ENCODE measurements around the gene KCNMB1. TPM values are rescaled to one million over a fixed set of nuclear protein-coding genes. Genes with fewer than 3 reads are reported as not detected.

The KCNMB1 gene
- total RNA-seq, 8 experiments from 2014 or later: 0.04 to 2.9 (median 0.24) TPM

DNA sequence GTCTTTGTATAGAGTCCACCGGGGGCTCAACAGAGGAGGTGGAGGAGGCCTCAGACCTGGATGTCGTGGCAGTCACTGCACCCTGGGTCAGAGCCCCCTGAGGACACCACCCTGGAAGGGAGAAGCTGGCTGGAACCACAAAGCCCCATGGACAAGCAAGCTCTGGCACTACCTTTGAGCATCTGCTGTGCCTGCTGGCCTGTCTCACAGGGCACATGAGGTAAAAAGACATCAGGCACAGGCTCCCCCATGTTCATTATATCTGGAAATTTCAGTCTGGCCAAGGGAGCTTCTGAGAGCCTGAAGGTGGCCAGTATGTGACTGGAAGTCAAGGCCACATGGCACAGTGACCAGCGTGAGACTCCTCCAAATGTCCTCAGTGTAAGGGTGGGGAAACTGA is 22.9 kb downstream of the KCNMB1 start:
- H3K4me3 ChIP-seq: no peak overlapping the region

DNA sequence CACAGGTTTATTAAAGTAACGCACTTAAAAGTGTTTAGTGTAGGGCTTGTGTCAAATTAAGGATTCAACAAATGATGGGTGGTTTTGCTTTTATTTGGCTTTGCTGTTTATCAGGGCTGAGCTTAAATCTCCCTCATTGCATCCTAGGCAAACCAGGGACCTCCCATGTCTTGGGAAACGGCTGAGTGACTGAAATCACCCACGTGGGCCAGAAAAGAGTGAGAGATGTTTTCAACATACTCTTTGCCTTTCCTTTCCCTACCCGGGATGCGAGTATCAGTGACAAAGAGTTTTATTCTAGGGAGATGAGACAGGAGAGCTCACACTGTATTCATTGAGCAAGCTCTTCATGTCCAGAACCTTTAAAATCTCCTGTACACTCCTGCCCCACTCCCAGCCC is 23.3 kb downstream of the KCNMB1 start:
- 47 to 100% (median 79%) methylated on average over 1 to 3 of the region's 5 CpGs; no CpG with 5 or more reads in 4 of the 10 experiments for WGBS, 10 experiments
- Histone ChIP-seq H3K27ac (no peak overlapping the region), H3K4me1 (replicated peaks in 1 of 2) (peaks cover 6 to 15% of the 10 kb centered on the region in 2 donors), H3K4me3 (no peak overlapping the region)
- in situ Hi-C loops (cut with MboI; ENCODE audit: low pct_unique_long_range_greater_than_20kb in 2 of 9, low sequenced_read_pairs in 9 of 9, unreplicated experiment in 9 of 9): no loop called here
- no peak for ATAC-seq (replicated peaks in 6 of 8)

More for the DNA sequence above, 22.9 kb downstream of the KCNMB1 start:
- in situ Hi-C loops (cut with MboI; ENCODE audit: low pct_unique_long_range_greater_than_20kb in 2 of 9, low sequenced_read_pairs in 9 of 9, unreplicated experiment in 9 of 9): no loop called here
- no peak for ATAC-seq (replicated peaks in 6 of 8)
- 82 to 100% (median 86%) methylated on average over 1 to 2 of the region's 3 CpGs; no CpG with 5 or more reads in 7 of the 10 experiments for WGBS, 10 experiments
- Histone ChIP-seq H3K4me1 (replicated peaks in 1 of 2) (peaks cover 6 to 14% of the 10 kb centered on the region in 2 donors), H3K27ac (no peak overlapping the region)

DNA sequence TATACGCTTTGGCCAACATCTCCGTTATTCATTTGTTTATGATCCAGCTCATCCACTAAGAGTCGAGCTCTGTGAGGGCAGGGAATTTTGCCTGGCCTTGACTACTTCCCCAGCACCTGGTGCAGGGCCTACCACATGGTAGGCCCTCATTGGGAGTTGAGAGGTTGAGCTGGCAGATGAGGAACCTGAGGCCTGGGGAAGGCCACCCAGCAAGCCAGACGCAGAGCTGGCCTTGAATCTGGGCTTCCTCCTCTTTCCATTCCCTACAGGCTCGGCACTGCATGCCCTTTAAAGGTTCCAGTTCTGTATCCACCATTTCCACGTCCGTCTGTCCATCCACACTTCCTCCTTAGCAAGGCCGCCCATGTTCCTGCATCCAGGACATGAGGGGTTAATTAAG is 24.2 kb downstream of the KCNMB1 start:
- Histone ChIP-seq H3K27ac (no peak overlapping the region), H3K4me3 (no peak overlapping the region), H3K4me1 (replicated peaks in 1 of 2) (peaks cover 0 to 7% of the 10 kb centered on the region in 2 donors)
- no peak for ATAC-seq (replicated peaks in 6 of 8)
- WGBS, 10 experiments: 44 to 100% (median 87%) methylated on average over 1 to 7 of the region's 8 CpGs; no CpG with 5 or more reads in 3 of the 10 experiments
- in situ Hi-C loops (cut with MboI; ENCODE audit: low pct_unique_long_range_greater_than_20kb in 2 of 9, low sequenced_read_pairs in 9 of 9, unreplicated experiment in 9 of 9): no loop called here

DNA sequence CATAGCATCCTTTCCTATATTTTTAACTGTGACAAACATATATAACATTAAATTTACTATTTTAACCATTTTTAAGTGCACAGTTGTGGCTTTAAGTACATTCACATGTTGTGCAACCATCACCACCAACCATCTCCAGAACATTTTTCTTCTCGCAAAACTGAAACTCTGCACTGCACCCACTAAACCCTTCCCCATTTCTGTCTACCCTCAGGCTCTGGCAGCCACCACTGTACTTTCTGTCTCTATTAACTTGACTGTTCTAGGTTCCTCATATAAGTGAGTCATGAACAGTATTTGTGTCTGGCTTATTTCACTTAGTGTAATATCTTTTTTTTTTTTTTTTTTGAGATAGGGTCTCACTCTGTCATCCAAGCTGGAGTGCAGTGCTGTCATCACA is 25.5 kb downstream of the KCNMB1 start:
- WGBS, 10 experiments: 78 to 100% (median 100%) methylated on average over 1 of the region's 1 CpG; no CpG with 5 or more reads in 4 of the 10 experiments
- in situ Hi-C loops (cut with MboI; ENCODE audit: low pct_unique_long_range_greater_than_20kb in 2 of 9, low sequenced_read_pairs in 9 of 9, unreplicated experiment in 9 of 9): no loop called here
- Histone ChIP-seq H3K27ac (no peak overlapping the region), H3K4me3 (no peak overlapping the region), H3K4me1 (replicated peaks in 1 of 2) (peaks cover 0 to 3% of the 10 kb centered on the region in 2 donors)
- no peak for ATAC-seq (replicated peaks in 6 of 8)

DNA sequence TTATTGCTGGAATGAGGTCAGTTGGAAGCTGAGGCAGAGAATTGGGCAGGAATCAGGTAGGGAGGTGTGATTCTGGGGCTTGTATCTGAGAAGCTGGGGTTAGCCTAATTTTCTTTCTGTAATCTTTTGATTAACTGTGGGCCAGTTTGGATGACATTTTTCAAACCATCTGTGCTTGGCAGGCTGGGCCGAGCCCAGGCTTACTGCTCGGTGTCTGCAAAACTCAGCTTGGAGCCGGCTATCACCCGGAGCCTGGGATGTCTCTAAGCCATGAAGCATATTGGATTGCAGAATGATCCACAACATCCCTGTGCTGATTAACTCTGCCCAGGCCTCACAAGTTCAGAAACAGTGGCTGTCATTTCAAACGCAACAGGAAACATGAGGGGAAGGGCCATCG is 26.5 kb downstream of the KCNMB1 start:
- no peak for ATAC-seq (replicated peaks in 6 of 8)
- H3K4me1 ChIP-seq (replicated peaks in 1 of 2): peaks cover 0 to 3% of the 10 kb centered on the region in 2 donors
- WGBS, 10 experiments: 25 to 100% (median 75%) methylated on average over 1 to 6 of the region's 6 CpGs; no CpG with 5 or more reads in 4 of the 10 experiments
- no peak overlapping the region for H3K27ac ChIP-seq
- no peak overlapping the region for H3K4me3 ChIP-seq
- in situ Hi-C loops (cut with MboI; ENCODE audit: low pct_unique_long_range_greater_than_20kb in 2 of 9, low sequenced_read_pairs in 9 of 9, unreplicated experiment in 9 of 9): no loop called here

DNA sequence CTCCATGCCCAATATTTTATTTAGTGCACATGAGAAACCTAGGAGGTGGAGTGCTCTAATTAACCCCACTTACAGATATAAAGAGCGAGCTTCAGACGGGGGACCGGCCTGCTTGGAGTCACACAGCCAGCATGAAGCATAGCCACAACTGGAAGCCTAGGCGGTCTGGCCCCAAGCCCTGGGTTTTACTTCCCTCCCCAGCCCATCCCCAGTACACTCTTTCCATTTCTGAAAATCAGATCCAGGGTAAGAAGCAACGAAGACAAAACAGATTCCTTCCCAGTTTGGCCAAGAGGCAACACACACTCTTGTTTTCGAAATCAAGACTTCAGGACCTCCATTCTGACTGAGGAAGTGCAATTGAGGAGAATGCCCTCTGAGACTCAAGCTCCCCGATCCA is 27.1 kb downstream of the KCNMB1 start:
- ATAC-seq (replicated peaks in 6 of 8): no peak
- H3K27ac ChIP-seq: no peak overlapping the region
- WGBS, 10 experiments: 19 to 100% (median 83%) methylated on average over 1 to 4 of the region's 7 CpGs; no CpG with 5 or more reads in 3 of the 10 experiments

DNA sequence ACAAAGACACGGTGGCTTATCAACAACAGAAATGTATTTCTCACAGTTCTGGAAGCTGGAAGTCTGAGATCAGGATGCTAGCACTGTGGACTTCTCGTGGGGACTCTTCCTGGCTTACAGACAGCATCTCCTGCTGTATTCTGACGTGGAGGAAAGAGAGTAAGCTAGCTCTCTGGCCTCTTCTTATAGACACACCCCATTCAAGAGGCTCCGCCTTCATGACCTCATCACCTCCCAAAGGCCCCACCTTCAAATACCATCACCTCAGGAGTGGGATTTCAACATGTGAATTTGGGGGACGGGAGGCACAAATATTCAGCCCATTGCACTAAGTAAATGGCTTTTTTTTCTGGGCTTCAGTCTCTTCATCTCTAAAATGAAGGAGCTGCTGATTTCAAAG is 27.6 kb downstream of the KCNMB1 start:
- no peak overlapping the region for H3K4me3 ChIP-seq
- in situ Hi-C loops (cut with MboI; ENCODE audit: low pct_unique_long_range_greater_than_20kb in 2 of 9, low sequenced_read_pairs in 9 of 9, unreplicated experiment in 9 of 9): no loop called here
- H3K27ac ChIP-seq: no peak overlapping the region
- 7 to 100% (median 80%) methylated on average over 1 to 5 of the region's 5 CpGs; no CpG with 5 or more reads in 2 of the 10 experiments for WGBS, 10 experiments
- peaks cover 3 to 4% of the 10 kb centered on the region in 2 donors for H3K4me1 ChIP-seq (replicated peaks in 1 of 2)
- ATAC-seq (replicated peaks in 6 of 8): peak in 6 of 8 experiments; percentile 34 to 76 (median 41)

More for the DNA sequence above, 27.1 kb downstream of the KCNMB1 start:
- no peak overlapping the region for H3K4me3 ChIP-seq
- in situ Hi-C loops (cut with MboI; ENCODE audit: low pct_unique_long_range_greater_than_20kb in 2 of 9, low sequenced_read_pairs in 9 of 9, unreplicated experiment in 9 of 9): no loop called here
- H3K4me1 ChIP-seq (replicated peaks in 1 of 2): peaks cover 0 to 3% of the 10 kb centered on the region in 2 donors

DNA sequence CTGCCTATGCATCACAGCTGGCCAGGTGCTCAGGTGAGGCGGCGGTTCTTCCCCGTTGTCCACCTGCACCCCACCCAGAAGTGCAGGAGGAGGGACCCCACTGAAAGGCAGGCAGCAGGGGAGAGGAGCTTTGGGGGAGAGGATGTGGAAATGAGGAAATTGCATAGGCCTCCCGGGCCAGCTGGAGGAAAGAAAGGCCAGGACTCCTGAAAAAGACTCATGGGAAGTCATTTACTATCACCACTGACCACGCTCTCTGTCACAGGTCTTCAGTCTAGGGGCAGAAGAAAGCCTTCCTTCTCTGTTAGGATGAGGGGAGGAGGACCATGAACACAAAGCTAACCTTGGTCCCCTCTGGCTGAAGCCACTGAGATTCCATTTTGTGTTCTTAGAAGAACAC is 28.1 kb downstream of the KCNMB1 start:
- H3K4me3 ChIP-seq: no peak overlapping the region
- 50 to 100% (median 86%) methylated on average over 1 to 2 of the region's 5 CpGs; no CpG with 5 or more reads in 7 of the 10 experiments for WGBS, 10 experiments
- ATAC-seq (replicated peaks in 6 of 8): no peak
- H3K27ac ChIP-seq: no peak overlapping the region
- in situ Hi-C loops (cut with MboI; ENCODE audit: low pct_unique_long_range_greater_than_20kb in 2 of 9, low sequenced_read_pairs in 9 of 9, unreplicated experiment in 9 of 9): no loop called here
- peaks cover 3 to 9% of the 10 kb centered on the region in 2 donors for H3K4me1 ChIP-seq (replicated peaks in 1 of 2)

DNA sequence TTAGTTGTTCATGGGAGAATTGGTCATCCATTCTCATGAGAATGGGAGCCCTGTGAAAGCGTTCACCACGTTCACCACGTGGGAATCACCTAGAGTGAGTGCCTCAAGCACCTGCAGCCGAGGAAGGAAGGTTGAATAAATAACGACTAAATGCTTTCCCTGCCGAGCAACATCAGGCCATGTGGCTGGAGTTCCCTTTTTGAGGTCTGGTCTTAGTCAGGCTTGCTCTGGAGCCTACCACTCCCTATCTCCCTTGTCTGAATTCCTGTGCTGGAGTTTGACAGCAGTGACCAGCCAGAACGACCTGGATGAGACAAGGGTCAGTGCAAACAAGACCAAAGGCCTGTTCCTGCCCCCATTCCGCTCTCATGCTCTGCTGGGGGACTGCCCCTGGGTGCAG is 28.5 kb downstream of the KCNMB1 start:
- WGBS, 10 experiments: 6 to 93% (median 71%) methylated on average over 2 to 8 of the region's 8 CpGs
- peaks cover 7 to 13% of the 10 kb centered on the region in 2 donors for H3K4me1 ChIP-seq (replicated peaks in 1 of 2)
- in situ Hi-C loops (cut with MboI; ENCODE audit: low pct_unique_long_range_greater_than_20kb in 2 of 9, low sequenced_read_pairs in 9 of 9, unreplicated experiment in 9 of 9): no loop called here
- ATAC-seq (replicated peaks in 6 of 8): no peak
- H3K4me3 ChIP-seq: no peak overlapping the region
- no peak overlapping the region for H3K27ac ChIP-seq

DNA sequence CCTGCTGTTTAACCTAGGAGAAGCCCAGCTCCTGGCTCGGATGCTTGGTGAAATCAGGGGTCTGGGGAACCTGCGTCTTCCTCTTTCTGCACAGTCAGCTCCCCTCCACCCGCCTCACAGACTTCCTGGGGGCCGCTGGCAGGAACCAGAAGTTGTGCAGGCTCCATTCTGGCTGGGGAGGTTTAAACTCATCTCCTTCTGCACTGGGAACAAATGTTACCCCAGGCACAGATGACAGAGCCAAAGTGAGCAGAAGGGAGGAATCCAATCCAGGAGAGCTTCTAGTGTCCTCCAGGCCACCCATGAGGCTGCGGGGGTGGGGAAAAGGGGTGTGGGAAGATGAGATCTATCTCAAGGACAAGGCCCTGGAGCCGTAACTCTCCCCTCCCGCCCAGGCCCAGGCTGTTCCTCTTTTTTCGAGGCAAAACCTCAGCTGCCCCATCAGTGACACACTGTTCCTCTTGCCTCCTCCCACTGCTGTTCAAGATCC is 31.2 kb downstream of the KCNMB1 start:
- Histone ChIP-seq H3K4me1 (replicated peaks in 1 of 2) (peaks cover 22 to 29% of the 10 kb centered on the region in 2 donors), H3K4me3 (no peak overlapping the region), H3K27ac (no peak overlapping the region)
- ATAC-seq (replicated peaks in 6 of 8): no peak
- in situ Hi-C loops (cut with MboI; ENCODE audit: low pct_unique_long_range_greater_than_20kb in 2 of 9, low sequenced_read_pairs in 9 of 9, unreplicated experiment in 9 of 9): no loop called here
- WGBS, 10 experiments: 27 to 100% (median 72%) methylated on average over 1 to 3 of the region's 8 CpGs; no CpG with 5 or more reads in 4 of the 10 experiments

DNA sequence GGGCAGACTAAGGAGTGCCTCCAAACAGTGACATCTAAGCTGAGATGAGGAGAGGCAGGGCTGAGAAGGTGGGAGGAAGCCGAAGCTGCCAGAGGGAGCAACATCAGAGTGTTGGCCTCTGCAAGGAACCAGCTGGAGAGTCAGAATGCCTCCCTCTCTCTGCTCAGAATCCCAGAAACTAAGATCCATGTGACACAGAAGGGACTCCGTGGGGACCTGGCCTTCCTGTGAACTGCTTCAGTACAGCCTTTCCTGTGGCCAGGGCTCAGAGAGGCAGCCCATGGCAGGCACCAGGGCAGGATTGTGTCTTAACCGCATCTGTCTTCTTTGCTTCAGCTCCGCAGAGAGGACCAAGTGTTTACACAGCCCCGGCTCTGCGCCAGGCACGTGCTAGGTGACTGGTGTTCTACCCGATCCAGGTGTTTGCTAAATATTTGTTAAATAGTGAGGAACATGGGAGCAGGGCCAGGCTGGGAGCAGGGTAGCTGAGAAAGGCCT is 33.5 kb downstream of the KCNMB1 start:
- Histone ChIP-seq H3K4me1 (replicated peaks in 1 of 2) (peaks cover 18 to 29% of the 10 kb centered on the region in 2 donors), H3K27ac (peak overlapping the region; percentile 52 to 57), H3K4me3 (no peak overlapping the region)
- WGBS, 10 experiments: 17 to 80% (median 61%) methylated on average over 1 to 6 of the region's 8 CpGs; no CpG with 5 or more reads in 3 of the 10 experiments
- in situ Hi-C loops (cut with MboI; ENCODE audit: low pct_unique_long_range_greater_than_20kb in 2 of 9, low sequenced_read_pairs in 9 of 9, unreplicated experiment in 9 of 9): no loop called here
- ATAC-seq (replicated peaks in 6 of 8): peak in 5 of 8 experiments; percentile 65 to 93 (median 86)

DNA sequence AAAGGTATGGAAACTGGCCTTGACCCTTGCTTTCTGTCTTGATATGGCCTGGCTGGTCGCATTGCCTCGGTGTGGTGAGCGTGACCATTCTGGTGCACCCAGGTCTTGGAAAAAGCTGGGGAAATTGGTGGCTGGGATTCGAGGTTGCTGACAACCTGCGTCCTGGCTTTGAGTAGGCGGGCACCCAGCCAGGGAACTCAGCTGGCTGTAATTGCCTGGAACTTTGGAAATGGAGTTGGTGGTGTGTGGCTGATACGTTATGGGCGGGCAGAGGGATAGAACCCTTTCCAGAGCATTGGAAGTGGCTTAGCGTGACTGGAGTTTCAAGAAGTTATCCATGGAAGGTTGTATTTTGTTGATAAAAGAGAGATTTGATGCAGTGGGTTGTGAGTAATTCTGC is 35.2 kb downstream of the KCNMB1 start:
- peaks cover 18 to 29% of the 10 kb centered on the region in 2 donors for H3K4me1 ChIP-seq (replicated peaks in 1 of 2)
- ATAC-seq (replicated peaks in 6 of 8): no peak
- 0 to 100% (median 70%) methylated on average over 1 to 5 of the region's 9 CpGs; no CpG with 5 or more reads in 2 of the 10 experiments for WGBS, 10 experiments
- in situ Hi-C loops (cut with MboI; ENCODE audit: low pct_unique_long_range_greater_than_20kb in 2 of 9, low sequenced_read_pairs in 9 of 9, unreplicated experiment in 9 of 9): no loop called here
- no peak overlapping the region for H3K4me3 ChIP-seq
- H3K27ac ChIP-seq: no peak overlapping the region

DNA sequence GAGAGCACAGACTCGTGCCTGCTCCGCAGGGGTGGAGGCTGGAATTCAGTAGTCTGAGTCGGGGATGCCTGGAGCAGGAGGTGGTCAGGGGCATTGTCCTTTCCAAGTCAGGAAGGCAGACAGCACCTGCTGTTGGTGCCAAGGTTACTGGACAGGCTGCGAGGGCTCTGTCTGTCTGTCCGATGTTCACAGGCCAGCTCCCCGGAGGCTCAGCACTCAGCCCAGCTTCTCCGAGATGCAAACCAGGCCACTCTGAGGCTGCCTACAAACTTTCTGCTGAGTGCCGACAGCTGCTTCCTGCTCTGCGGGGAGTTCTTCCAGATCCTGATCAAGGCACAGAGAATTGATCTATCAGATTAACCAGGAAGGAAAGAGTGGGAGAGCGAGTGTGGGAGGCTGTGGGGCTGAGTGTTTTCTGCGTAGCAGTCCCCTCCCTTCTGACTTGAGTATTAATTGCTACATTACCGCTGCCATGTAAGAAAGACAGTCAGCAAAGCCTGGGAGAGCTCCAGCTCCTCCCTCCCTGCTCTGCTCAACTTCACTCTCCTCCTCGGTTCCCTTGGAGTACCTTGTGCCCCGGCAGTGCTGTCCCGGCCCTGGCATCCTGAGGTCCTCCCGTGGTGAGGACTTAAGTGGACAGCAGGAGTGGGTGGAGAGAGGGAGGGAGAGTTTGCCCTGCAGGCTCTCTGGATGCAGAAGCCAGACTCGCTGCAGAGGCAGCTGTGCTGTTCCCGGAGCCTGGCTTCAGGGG is 36.0 kb downstream of the KCNMB1 start:
- in situ Hi-C loops (cut with MboI; ENCODE audit: low pct_unique_long_range_greater_than_20kb in 2 of 9, low sequenced_read_pairs in 9 of 9, unreplicated experiment in 9 of 9): no loop called here
- WGBS, 10 experiments: 0 to 47% (median 44%) methylated on average over 3 to 9 of the region's 18 CpGs; no CpG with 5 or more reads in 3 of the 10 experiments
- H3K4me1 ChIP-seq (replicated peaks in 1 of 2): peaks cover 26 to 36% of the 10 kb centered on the region in 2 donors
- no peak overlapping the region for H3K27ac ChIP-seq
- ATAC-seq (replicated peaks in 6 of 8): peak in 6 of 8 experiments; percentile 16 to 77 (median 38)
- no peak overlapping the region for H3K4me3 ChIP-seq
